VCaP (cell line): Measurements from ENCODE around the gene COP1.

Experiments used
- H3K27ac ChIP-seq: fragments of 450-650 bp; 2 replicates; pipeline ENCODE4 v1.5.1; 2017
- TF ChIP-seq, protein P1 (sequence below): fragments of 450-650 bp; conservative IDR thresholded peaks from 2 replicates; pipeline ENCODE4 v1.5.1; 2017; ENCODE audit warnings: mild to moderate bottlenecking, moderate library complexity

Gene COP1

DNA sequence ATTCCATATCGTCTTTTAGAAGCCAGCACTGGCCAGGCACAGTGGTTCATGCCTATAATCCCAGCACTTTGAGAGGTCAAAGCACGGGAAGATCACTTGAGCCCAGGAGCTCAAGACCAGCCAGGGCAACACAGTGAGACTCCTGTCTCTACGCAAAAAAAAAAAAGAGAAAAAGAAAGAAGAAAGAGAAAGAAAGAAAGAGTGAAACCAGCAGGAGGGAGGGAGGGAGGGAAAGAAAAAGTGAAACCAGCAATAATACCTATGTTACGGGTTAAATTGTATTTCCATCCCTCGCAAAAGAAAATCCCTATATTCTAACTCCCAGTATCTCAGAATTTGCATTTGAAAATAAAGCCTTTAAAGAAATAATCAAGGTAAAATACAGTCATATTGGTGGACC is 10.4 kb downstream of the COP1 start:
- no peak overlapping the region for H3K27ac ChIP-seq
- TF ChIP-seq, protein P1, sequence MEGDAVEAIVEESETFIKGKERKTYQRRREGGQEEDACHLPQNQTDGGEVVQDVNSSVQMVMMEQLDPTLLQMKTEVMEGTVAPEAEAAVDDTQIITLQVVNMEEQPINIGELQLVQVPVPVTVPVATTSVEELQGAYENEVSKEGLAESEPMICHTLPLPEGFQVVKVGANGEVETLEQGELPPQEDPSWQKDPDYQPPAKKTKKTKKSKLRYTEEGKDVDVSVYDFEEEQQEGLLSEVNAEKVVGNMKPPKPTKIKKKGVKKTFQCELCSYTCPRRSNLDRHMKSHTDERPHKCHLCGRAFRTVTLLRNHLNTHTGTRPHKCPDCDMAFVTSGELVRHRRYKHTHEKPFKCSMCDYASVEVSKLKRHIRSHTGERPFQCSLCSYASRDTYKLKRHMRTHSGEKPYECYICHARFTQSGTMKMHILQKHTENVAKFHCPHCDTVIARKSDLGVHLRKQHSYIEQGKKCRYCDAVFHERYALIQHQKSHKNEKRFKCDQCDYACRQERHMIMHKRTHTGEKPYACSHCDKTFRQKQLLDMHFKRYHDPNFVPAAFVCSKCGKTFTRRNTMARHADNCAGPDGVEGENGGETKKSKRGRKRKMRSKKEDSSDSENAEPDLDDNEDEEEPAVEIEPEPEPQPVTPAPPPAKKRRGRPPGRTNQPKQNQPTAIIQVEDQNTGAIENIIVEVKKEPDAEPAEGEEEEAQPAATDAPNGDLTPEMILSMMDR: no peak

- no peak overlapping the region for H3K27ac ChIP-seq
- TF ChIP-seq, protein P1: no peak
Observed at GRCh38 chr1:176195547-176195946, 11.5 kb downstream of the COP1 start.

- no peak overlapping the region for H3K27ac ChIP-seq
- TF ChIP-seq, protein P1: no peak
Observed at GRCh38 chr1:176193663-176194062, 13.4 kb downstream of the COP1 start.

GRCh38 chr1:176193023-176193422 is 14.1 kb downstream of the COP1 start:
- TF ChIP-seq, protein P1: no peak
- H3K27ac ChIP-seq: no peak overlapping the region

DNA sequence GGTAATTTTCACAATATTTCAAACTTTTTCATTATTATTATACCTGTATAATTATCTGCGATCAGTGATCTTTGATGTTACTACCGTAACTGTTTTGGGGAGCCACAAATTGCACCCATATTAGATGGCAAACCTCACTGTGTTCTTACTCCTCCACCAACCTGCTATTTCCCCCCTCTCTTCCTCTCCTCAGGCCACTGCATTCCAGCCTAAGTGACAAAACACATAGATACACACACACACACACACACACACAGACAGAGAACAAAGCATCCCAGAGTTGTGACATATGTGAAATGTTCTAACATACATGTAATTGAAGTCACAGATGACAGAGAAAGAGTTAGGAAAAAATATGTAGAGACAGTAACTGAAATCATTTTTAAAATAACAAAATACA is 18.5 kb downstream of the COP1 start:
- H3K27ac ChIP-seq: no peak overlapping the region

GRCh38 chr1:176187001-176187400 is 20.1 kb downstream of the COP1 start:
- TF ChIP-seq, protein P1: no peak
- no peak overlapping the region for H3K27ac ChIP-seq

More for the DNA sequence above, 18.5 kb downstream of the COP1 start:
- TF ChIP-seq, protein P1: no peak

- H3K27ac ChIP-seq: no peak overlapping the region
- TF ChIP-seq, protein P1: no peak
Observed at GRCh38 chr1:176183618-176184017, 23.5 kb downstream of the COP1 start.

- no peak overlapping the region for H3K27ac ChIP-seq
Observed at GRCh38 chr1:176178316-176178715, 28.8 kb downstream of the COP1 start.

More at GRCh38 chr1:176178316-176178715, 28.8 kb downstream of the COP1 start:
- TF ChIP-seq, protein P1: no peak
